H9 (cell line): ENCODE data around the gene MYO18B. TPM values are rescaled to one million over a fixed set of nuclear protein-coding genes. Genes with fewer than 3 reads are reported as not detected.

ENCODE experiments used
- DNase-seq: peaks from one replicate; pipeline ENCODE4 v3.0.0-alpha.2; 2017
- H2AFZ ChIP-seq: one replicate; pipeline ENCODE4 v1.6.1; 2013; ENCODE audit warnings: mild to moderate bottlenecking, low read length, control low read depth, moderate library complexity
- H2AK5ac ChIP-seq: 2 replicates; pipeline ENCODE4 v1.6.1; 2013; ENCODE audit warnings: low read length, control low read depth, mixed read lengths; ENCODE audit not compliant: insufficient read length
- H2BK120ac ChIP-seq: one replicate; pipeline ENCODE4 v1.6.1; 2013; ENCODE audit warnings: low read depth, mild to moderate bottlenecking, low read length, control low read depth, inconsistent platforms; ENCODE audit not compliant: poor library complexity, severe bottlenecking
- H2BK12ac ChIP-seq: 2 replicates; pipeline ENCODE4 v1.6.1; 2013; ENCODE audit warnings: low read length, control low read depth, mixed read lengths, low read depth; ENCODE audit not compliant: insufficient read length
- H2BK15ac ChIP-seq: 2 replicates; pipeline ENCODE4 v1.6.1; 2013; ENCODE audit warnings: low read depth, low read length, control low read depth
- H2BK20ac ChIP-seq: one replicate; pipeline ENCODE4 v1.6.1; 2013; ENCODE audit warnings: low read depth, mild to moderate bottlenecking, low read length, control low read depth, inconsistent platforms; ENCODE audit not compliant: poor library complexity, severe bottlenecking
- H2BK5ac ChIP-seq: 2 replicates; pipeline ENCODE4 v1.6.1; 2013; ENCODE audit warnings: low read length, control low read depth, mixed read lengths; ENCODE audit not compliant: insufficient read length
- H3K14ac ChIP-seq: 2 replicates; pipeline ENCODE4 v1.6.1; 2013; ENCODE audit warnings: low read length, control low read depth; ENCODE audit not compliant: insufficient read depth
- H3K18ac ChIP-seq: 2 replicates; pipeline ENCODE4 v1.6.1; 2013; ENCODE audit warnings: low read depth, mild to moderate bottlenecking, mixed read lengths, low read length, control low read depth; ENCODE audit not compliant: insufficient read length
- H3K23ac ChIP-seq: 2 replicates; pipeline ENCODE4 v1.6.1; 2013; ENCODE audit warnings: low read length, control low read depth, mixed read lengths, low read depth; ENCODE audit not compliant: insufficient read length
- H3K23me2 ChIP-seq: 2 replicates; pipeline ENCODE4 v1.6.1; 2013; ENCODE audit warnings: low read depth, mild to moderate bottlenecking, mixed read lengths, low read length, control low read depth; ENCODE audit not compliant: insufficient read length, poor library complexity, severe bottlenecking
- H3K27ac ChIP-seq: 2 replicates; pipeline ENCODE4 v1.5.1; 2013; ENCODE audit warnings: low read length, control low read depth, mixed read lengths, low read depth; ENCODE audit not compliant: insufficient read length
- H3K27me3 ChIP-seq: 2 replicates; pipeline ENCODE4 v1.6.1; 2013; ENCODE audit warnings: low read length, control low read depth, inconsistent platforms; ENCODE audit not compliant: insufficient read depth
- H3K4ac ChIP-seq: 2 replicates; pipeline ENCODE4 v1.6.1; 2013; ENCODE audit warnings: low read depth, mild to moderate bottlenecking, control low read depth, inconsistent platforms, low read length, moderate library complexity
- H3K4me1 ChIP-seq: 2 replicates; pipeline ENCODE4 v1.6.1; 2013; ENCODE audit warnings: low read length, control low read depth, inconsistent platforms; ENCODE audit not compliant: insufficient read depth
- H3K4me2 ChIP-seq: 2 replicates; pipeline ENCODE4 v1.6.1; 2013; ENCODE audit warnings: low read length, control low read depth, mixed read lengths; ENCODE audit not compliant: insufficient read length, insufficient read depth
- H3K56ac ChIP-seq: 2 replicates; pipeline ENCODE4 v1.6.1; 2013; ENCODE audit warnings: low read depth, mild to moderate bottlenecking, mixed read lengths, low read length, control low read depth; ENCODE audit not compliant: insufficient read length
- H3K79me1 ChIP-seq: 2 replicates; pipeline ENCODE4 v1.6.1; 2013; ENCODE audit warnings: low read depth, mild to moderate bottlenecking, moderate library complexity, low read length, control low read depth, inconsistent platforms; ENCODE audit not compliant: insufficient read depth, poor library complexity, severe bottlenecking
- H3K79me2 ChIP-seq: 2 replicates; pipeline ENCODE4 v1.6.1; 2013; ENCODE audit warnings: low read length, control low read depth, inconsistent platforms; ENCODE audit not compliant: insufficient read depth
- H3K9ac ChIP-seq: 2 replicates; pipeline ENCODE4 v1.6.1; 2013; ENCODE audit warnings: low read length, control low read depth, mixed read lengths; ENCODE audit not compliant: insufficient read length; ENCODE audit errors: extremely low read depth
- H3K9me3 ChIP-seq: one replicate; pipeline ENCODE4 v1.6.1; 2013; ENCODE audit warnings: low read depth, low read length, inconsistent platforms; ENCODE audit not compliant: control insufficient read depth
- H3T11ph ChIP-seq: one replicate; pipeline ENCODE4 v1.6.1; 2013; ENCODE audit warnings: mild to moderate bottlenecking, low read length, control low read depth, inconsistent platforms
- H4K20me1 ChIP-seq: one replicate; pipeline ENCODE4 v1.6.1; 2013; ENCODE audit not compliant: control insufficient read depth, insufficient read length, insufficient read depth
- H4K5ac ChIP-seq: 2 replicates; pipeline ENCODE4 v1.6.1; 2013; ENCODE audit warnings: low read depth, mild to moderate bottlenecking, mixed read lengths, low read length, control low read depth; ENCODE audit not compliant: insufficient read length
- H4K8ac ChIP-seq: replicated peaks from 2 replicates; pipeline ENCODE4 v1.6.1; 2013; ENCODE audit warnings: low read length, control low read depth, mixed read lengths, low read depth; ENCODE audit not compliant: insufficient read length
- H4K91ac ChIP-seq: 2 replicates; pipeline ENCODE4 v1.6.1; 2013; ENCODE audit warnings: low read depth, mild to moderate bottlenecking, moderate library complexity, mixed read lengths, low read length, control low read depth; ENCODE audit not compliant: insufficient read length
- H3K27ac Mint-ChIP-seq, 3 experiments: 2 replicates in 2 of 3; 3 replicates in 1 of 3; pipeline ENCODE4 v1.8.0; 2020 to 2021; ENCODE audit warnings: mixed read lengths in 3 of 3, mild to moderate bottlenecking in 1 of 3, moderate library complexity in 1 of 3
- H3K27me3 Mint-ChIP-seq: 2 replicates; pipeline ENCODE4 v1.8.0; 2021; ENCODE audit warnings: low read depth, mild to moderate bottlenecking, moderate library complexity, mixed read lengths
- H3K36me3 Mint-ChIP-seq, 3 experiments: 2 replicates in 2 of 3; 3 replicates in 1 of 3; pipeline ENCODE4 v1.8.0; 2020 to 2021; ENCODE audit warnings: low read depth in 3 of 3, mixed read lengths in 3 of 3; ENCODE audit not compliant: insufficient read depth in 1 of 3
- H3K4me1 Mint-ChIP-seq, 2 experiments: 2 replicates each; pipeline ENCODE4 v1.8.0; 2020; ENCODE audit warnings: mixed read lengths in 2 of 2
- H3K4me3 Mint-ChIP-seq, 2 experiments: 2 replicates in 1 of 2; 3 replicates in 1 of 2; pipeline ENCODE4 v1.8.0; 2020 to 2021; ENCODE audit warnings: mild to moderate bottlenecking in 2 of 2, mixed read lengths in 2 of 2, moderate library complexity in 1 of 2
- H3K9me3 Mint-ChIP-seq, 2 experiments: 2 replicates in 1 of 2; 3 replicates in 1 of 2; pipeline ENCODE4 v1.8.0; 2020; ENCODE audit warnings: mild to moderate bottlenecking in 2 of 2, mixed read lengths in 2 of 2, moderate library complexity in 1 of 2
- WGBS: extraction: QIAGEN DNeasy Blood & Tissue Kit; methylation state at CpG from one replicate; pipeline ENCODE4 v1.1.7; 2013; ENCODE audit warnings: missing lambda C conversion rate, low lambda C conversion rate, mixed read lengths; ENCODE audit not compliant: insufficient read length; ENCODE audit errors: extremely low coverage; 5-methylcytosine and 5-hydroxymethylcytosine counted together
- total RNA-seq: library from RNA; stranded (reverse); gene quantifications from 2 replicates; pipeline ENCODE4 v1.2.1, GENCODE V29; 2021
- TF ChIP-seq, protein P1 (sequence below): fragments of 200-600 bp; sonication (generic); conservative IDR thresholded peaks from 3 replicates; pipeline ENCODE4 v1.8.0; 2021; ENCODE audit warnings: antibody characterized with exemption, mild to moderate bottlenecking

Gene MYO18B
- total RNA-seq, 1 experiment from 2014 or later = 0.46 TPM

DNA sequence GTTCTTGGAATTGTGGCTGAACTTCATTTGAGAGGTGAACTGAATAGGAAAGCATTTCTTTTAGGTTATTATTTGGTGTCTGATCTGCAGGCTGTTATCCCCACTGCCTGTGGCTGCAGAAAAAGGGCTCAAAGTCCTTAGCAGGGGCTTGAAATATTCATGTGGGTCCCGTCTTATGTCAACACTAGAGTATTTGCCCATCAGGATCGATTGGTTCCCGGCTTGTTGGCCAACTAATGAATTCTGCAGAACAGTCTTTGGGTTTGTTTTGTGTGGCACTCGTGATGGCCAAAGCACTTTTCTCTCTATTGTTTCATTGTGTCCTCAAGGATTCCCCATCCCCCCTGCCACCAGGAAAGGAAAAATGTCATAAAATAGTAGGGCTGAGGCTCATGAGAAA, 211.9 kb downstream of the MYO18B start:
- peaks cover 3 to 7% of the 10 kb centered on the region in 2 experiments; a peak in 3 of 4 replicates for H3K4me1 Mint-ChIP-seq
- no peak overlapping the region for H2AK5ac ChIP-seq
- H3K27ac Mint-ChIP-seq = no peak overlapping the region

More for the DNA sequence above, 211.9 kb downstream of the MYO18B start:
- H3K56ac ChIP-seq = no peak overlapping the region
- H3K14ac ChIP-seq = no peak overlapping the region
- no peak overlapping the region for H2AFZ ChIP-seq
- no peaks in the 10 kb centered on the region for H3K27me3 ChIP-seq
- no peak overlapping the region for H3K18ac ChIP-seq
- H2BK20ac ChIP-seq = no peak overlapping the region
- no peak overlapping the region for H3K27ac ChIP-seq
- DNase-seq = no peak
- no peak overlapping the region for H3K4me2 ChIP-seq
- no peak overlapping the region for H3K4ac ChIP-seq
- no peak overlapping the region for H2BK120ac ChIP-seq
- no peak overlapping the region for H3T11ph ChIP-seq
- no peaks in the 10 kb centered on the region for H3K4me1 ChIP-seq
- H4K8ac ChIP-seq = no peak overlapping the region
- H3K36me3 Mint-ChIP-seq = no peaks in the 10 kb centered on the region; a peak in 1 of 7 replicates
- H3K23me2 ChIP-seq = no peaks in the 10 kb centered on the region
- H2BK12ac ChIP-seq = no peak overlapping the region
- WGBS = no CpG with 5 or more reads among the region's 4 CpGs
- H4K5ac ChIP-seq = no peak overlapping the region
- TF ChIP-seq, protein P1, sequence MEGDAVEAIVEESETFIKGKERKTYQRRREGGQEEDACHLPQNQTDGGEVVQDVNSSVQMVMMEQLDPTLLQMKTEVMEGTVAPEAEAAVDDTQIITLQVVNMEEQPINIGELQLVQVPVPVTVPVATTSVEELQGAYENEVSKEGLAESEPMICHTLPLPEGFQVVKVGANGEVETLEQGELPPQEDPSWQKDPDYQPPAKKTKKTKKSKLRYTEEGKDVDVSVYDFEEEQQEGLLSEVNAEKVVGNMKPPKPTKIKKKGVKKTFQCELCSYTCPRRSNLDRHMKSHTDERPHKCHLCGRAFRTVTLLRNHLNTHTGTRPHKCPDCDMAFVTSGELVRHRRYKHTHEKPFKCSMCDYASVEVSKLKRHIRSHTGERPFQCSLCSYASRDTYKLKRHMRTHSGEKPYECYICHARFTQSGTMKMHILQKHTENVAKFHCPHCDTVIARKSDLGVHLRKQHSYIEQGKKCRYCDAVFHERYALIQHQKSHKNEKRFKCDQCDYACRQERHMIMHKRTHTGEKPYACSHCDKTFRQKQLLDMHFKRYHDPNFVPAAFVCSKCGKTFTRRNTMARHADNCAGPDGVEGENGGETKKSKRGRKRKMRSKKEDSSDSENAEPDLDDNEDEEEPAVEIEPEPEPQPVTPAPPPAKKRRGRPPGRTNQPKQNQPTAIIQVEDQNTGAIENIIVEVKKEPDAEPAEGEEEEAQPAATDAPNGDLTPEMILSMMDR = no peak
- H3K9me3 ChIP-seq = no peaks in the 10 kb centered on the region
- no peak overlapping the region for H3K4me3 Mint-ChIP-seq
- no peaks in the 10 kb centered on the region for H3K79me1 ChIP-seq
- no peak overlapping the region for H2BK5ac ChIP-seq
- no peak overlapping the region for H3K23ac ChIP-seq
- no peaks in the 10 kb centered on the region for H4K20me1 ChIP-seq
- H3K9me3 Mint-ChIP-seq = no peaks in the 10 kb centered on the region
- peaks cover 11% of the 10 kb centered on the region for H3K27me3 Mint-ChIP-seq
- H3K9ac ChIP-seq = no peak overlapping the region
- no peak overlapping the region for H2BK15ac ChIP-seq
- H4K91ac ChIP-seq = no peak overlapping the region
- no peaks in the 10 kb centered on the region for H3K79me2 ChIP-seq
